GM18868 (cell line): ENCODE data around the gene SMPDL3A.

ENCODE experiments used
- ATAC-seq: cut with Tn5 transposase; IDR thresholded peaks from one replicate; pipeline ENCODE4 v1.9.1; 2021; ENCODE audit warnings: mild to moderate bottlenecking, moderate library complexity; ENCODE audit not compliant: unreplicated experiment

SMPDL3A gene

DNA sequence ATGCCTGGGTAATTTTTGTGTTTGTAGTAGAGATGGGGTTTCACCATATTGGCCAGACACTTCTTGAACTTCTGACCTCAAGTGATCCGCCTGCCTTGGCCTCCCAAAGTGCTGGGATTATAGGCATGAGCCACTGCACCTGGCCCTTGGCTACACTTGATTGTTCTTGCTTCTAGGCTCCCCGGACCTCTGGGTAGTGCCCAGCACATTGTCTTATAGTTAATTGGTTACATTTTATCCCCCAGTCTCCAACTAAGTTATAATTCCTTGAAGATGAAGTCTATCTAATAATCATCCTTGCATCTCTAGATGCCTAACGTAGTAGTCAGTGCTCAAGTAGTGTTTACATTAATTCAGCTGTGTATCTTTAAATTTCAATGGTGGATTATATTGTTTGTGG, 11.8 kb downstream of the SMPDL3A start:
- no peak for ATAC-seq

DNA sequence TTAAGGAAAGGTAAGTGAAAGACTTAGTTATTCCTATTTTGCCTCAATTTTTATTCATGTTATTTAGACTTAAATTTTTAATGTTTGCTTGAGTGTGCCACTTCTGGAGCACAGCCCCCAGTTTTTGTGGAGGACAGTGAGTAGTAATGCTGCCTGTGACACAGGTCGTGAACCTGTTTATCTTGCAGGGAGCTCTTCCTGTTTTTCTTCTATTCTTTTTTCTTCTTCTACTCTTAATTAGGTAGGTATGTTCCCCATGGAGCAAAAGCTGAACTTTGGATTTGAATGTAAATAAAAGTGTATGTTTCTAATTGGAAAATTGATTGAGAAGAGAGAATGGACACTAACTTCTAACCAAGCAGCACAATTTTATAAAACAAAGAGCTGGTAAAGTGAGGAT, 12.3 kb downstream of the SMPDL3A start:
- ATAC-seq = no peak

DNA sequence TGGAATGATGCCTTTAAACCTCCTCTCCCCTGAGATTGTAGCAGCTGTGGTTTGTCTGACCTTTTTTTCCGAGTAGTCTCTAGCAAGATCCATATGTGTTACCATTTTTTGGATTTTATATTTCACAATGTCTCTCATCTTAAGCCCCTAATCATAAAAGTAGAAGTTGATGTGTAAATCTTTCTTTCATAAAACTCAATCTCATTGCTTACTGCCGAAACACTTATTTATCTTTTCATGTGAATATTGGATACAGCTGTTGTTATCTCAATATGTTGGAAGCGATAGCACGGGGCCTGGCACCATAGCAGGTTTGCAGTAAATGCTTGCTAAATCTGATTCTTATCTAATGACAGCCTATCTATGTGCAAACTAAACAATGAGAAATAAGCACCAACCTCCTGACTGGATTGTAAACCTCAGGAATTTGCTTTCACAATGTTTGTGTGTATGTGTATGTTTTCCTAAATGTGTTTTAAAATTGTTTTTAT, 14.2 kb downstream of the SMPDL3A start:
- ATAC-seq = no peak

DNA sequence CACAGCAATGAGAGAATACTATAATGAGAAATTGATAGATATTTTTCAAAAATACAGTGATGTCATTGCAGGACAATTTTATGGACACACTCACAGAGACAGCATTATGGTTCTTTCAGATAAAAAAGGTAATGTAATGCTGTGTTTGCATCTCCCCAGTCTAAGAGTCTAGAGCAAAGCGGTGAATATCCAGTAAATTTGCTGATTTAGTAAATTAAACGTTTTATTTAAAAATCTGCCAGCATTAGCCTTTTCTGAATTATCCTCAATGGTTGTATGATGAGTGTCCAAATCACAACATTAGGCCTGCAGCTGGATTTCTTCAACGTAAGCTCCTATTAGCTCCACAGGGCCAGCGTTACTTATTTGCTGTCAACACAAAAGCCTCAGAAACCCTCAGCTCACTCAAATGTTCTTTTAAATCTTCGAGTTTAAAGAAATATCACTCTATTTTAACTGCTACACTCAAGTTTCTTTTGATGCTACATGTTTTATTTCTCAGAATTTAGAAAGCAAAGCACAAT, 16.0 kb downstream of the SMPDL3A start:
- ATAC-seq = no peak

DNA sequence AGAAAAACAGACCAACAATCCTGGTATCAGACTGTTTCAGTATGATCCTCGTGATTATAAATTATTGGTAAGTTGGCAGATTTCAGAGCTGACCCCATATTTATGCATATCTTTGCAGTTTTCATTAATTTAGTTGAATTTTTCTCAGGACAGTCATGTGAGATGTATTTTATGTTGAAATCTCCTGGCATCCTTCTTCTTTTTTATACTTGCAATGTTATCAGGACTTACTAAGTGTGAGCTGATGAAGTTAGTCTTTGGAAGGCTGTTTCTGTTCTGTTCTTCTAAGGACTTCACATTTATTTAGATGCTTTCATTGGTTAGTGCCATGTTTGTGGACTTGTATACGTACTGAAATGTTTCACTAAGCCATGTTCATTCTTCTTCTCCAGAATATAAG, 17.2 kb downstream of the SMPDL3A start:
- ATAC-seq = no peak

DNA sequence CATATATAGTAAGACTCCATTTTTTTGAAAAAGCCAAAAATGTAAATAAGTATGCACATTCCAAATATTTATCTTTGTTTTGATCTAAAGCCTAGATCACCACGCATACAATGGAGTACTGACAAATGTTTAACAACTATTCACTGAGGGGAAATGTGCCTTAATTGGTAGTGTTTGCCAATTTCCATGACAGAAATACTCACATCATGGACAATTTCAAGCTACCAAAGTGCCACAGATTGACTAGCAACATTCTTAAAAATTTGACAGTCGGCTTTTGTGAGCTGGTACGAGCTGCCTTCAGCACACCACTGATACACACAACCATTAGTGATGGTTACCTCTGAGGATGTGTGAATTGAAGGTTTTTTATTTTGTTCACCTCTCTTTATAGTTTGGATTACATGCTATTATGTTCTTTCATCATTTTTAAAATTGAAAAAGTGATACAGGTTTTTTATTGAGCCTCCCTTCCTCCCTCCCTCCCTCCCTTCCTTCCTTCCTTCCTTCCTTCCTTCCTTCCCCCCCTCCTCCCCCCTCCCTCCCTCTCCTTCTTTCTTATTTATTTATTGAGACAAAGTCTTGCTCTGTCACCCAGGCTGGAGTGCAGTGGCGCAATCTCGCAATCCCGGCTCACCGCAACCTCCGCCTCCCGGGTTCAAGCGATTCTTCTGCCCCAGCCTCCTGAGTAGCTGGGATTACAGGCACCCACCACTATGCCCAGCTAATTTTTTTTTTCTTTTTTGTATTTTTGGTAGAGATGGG, 19.2 kb downstream of the SMPDL3A start:
- no peak for ATAC-seq

DNA sequence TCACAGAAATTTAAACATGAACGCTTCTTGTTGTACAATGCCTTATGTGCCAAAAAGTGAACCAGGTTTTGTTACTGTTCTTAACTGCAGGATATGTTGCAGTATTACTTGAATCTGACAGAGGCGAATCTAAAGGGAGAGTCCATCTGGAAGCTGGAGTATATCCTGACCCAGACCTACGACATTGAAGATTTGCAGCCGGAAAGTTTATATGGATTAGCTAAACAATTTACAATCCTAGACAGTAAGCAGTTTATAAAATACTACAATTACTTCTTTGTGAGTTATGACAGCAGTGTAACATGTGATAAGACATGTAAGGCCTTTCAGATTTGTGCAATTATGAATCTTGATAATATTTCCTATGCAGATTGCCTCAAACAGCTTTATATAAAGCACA, 19.9 kb downstream of the SMPDL3A start:
- no peak for ATAC-seq

DNA sequence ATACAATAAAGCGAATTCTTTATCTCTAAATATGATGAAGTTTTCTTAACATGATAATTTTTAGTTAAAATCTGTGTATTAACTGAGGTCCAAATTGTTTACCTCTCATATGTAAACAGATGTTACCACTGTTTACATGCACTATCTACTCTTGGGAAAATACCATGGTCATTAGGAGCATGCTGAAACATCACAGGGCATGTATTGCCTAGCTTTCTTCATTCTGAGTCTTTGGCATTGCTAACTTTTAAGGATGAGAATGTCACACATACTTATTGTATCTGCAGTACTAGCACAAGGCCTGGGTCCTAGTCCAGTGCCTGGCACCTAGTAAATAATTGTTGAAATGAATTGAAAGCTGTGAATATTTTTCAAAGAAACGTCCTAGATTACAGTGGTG, 20.6 kb downstream of the SMPDL3A start:
- no peak for ATAC-seq

DNA sequence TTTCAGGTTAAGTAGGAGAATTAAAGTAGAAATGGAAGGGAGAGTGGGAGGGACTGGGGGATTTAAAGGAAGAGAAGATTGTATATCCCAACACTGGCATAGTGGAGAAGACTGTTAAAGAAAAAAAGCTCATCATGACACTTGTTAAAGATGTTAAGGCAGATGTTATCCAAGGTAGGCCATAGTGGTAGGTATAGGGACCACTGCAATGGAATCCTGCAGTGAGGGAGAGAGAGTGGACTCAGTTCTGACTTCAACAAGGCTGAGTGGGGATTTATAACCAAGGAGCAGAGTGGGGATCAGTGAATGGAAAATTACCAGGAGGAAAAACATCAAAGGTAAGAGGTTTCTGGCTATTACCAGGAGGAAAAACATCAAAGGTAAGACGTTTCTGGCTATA, 21.1 kb downstream of the SMPDL3A start:
- ATAC-seq = no peak

DNA sequence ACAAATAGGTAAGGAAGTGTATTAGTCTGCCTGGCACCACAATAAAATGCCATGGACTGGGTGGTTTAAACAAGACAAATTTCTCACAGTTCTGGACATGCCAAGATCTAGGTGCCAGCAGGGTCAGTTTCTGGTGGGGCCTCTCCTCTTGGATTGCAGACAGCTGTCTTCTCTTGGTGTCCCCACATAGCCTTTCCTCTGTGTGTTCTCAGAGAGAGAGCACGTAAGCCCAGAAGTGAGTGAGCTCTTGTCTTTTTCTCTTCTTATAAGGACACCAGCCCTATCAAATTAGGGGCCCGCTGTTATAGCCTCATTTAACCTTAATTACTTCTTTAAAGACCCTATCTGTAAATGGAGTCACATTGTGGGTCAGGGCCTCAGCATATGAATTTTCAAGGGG, 28.3 kb downstream of the SMPDL3A start:
- no peak for ATAC-seq

DNA sequence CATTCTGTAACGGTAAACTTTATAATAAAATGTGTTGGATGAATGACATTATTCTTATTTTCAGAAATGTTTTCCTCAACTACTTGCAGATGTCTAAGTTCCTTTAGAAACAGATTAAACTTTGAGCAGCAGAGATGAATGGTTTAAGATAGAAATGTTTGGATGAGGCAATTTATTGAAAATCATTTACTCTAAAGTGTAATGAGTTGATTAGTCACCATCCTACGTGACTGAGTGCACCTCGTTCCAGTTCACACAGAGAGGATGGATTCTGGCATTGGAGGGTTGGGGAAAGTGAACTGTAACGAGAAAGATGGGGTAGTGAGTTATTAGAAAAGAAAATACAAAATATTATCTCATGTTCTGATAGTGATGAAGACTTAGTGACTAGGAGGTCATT, 28.7 kb downstream of the SMPDL3A start:
- no peak for ATAC-seq

DNA sequence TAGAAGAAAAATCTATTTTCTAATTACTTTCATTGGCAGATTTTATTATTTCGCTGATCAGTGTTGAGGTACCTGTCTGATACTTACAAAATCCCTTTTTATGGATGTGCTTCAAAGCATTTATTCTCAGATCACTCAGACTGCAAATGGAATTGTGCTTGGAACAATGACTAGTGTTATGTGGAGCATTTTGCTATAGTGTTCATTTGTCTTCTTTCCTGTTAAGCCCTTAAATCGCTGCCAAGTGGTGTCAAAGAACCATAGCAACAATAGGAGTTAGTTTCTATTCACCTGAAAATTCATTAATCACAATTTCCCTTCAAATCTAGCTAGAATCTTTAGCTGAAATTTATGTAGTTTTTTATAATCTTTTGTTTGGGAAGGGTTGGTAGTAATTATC, 29.8 kb downstream of the SMPDL3A start:
- no peak for ATAC-seq

DNA sequence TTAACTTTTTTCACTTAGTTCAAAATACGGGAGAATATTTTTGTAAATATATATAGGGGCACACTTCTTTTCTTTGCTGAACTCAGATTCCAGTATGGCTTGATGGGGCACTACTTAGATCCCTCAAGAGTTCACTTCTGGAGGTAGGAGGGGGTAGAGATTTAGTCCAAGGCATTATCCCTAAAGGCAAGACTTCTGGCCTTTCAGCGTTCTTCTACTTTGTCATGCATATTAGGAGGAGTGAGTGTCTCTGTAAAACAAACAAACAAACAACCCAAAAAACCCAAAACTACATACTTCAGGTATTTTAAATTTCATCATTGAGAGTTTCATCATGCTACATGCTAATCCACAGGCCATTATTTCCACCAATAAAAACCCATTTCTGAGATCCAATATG, 32.0 kb downstream of the SMPDL3A start:
- ATAC-seq = no peak

DNA sequence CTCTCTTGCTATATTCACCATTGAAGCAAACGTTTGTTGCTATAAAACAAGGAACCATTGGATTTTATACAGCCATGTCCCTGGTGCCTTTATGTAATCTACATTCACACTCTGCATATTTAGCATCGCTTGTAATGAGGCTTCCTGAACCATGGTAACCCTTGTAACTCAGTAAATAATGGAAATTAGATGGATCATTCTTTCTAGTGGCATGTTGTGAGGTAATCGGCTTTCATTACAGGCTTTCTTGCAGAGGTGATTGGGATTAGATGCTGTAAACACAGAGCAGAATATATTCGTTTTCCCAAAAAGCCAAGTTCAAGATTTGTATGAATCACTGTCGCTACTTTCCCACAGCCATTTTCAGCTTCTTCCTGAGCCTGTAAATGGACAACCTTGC, 36.1 kb downstream of the SMPDL3A start:
- ATAC-seq = no peak

DNA sequence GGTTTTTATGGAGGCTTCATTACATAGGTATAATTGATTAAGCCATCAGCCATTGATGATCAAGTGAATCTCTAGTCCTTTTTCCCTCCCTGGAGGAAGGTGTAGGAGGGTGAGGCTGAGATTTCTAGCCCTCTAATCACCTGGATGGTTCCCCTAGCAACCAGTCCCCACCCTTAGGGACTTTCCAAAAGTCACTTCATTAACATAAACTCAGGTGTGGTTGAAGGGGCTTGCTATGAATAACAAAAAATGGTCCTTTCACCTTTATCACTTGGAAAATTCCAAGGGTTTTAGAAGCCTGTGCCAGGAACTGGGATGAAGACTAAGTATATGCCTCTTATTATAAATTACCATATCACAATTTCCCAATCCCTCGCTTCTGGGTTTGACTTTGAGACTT, 40.4 kb downstream of the SMPDL3A start:
- no peak for ATAC-seq

DNA sequence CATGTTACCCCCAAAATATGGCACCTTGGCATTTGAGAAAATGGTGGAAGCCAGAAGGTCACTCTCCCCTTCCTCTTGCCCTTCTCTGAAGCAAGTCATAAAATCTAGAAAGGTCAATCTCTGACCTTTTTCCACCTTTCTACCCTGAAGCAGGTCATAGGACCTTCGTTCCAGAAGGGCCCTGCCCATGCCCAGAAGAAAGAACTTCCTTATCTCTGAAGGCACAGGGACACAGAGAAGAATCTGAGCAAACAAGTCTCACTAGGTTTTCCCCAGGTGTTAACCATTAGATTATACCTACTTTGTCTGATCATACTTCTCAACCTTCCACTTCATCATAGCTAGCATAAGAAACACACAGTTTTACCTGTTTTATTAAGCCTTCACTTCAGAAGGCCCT, 42.5 kb downstream of the SMPDL3A start:
- no peak for ATAC-seq

DNA sequence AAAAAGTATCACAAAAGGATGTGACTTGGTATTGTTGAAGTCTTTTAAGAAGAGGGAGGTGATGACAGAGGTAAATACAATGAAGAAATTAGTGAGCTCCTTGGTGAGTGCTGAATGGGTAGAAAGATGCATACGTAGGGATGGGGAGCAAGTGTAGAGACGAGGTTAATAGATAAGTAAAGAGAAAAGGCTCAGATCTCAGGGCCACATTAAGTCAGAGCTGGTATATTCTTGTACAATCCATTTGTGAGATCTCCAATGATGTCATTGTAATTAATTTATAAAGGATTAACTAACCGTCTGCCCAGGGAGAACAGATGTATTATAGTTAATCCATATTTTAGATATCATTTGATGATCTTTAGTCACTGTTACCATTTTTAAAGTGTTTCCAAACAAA, 43.4 kb downstream of the SMPDL3A start:
- no peak for ATAC-seq

DNA sequence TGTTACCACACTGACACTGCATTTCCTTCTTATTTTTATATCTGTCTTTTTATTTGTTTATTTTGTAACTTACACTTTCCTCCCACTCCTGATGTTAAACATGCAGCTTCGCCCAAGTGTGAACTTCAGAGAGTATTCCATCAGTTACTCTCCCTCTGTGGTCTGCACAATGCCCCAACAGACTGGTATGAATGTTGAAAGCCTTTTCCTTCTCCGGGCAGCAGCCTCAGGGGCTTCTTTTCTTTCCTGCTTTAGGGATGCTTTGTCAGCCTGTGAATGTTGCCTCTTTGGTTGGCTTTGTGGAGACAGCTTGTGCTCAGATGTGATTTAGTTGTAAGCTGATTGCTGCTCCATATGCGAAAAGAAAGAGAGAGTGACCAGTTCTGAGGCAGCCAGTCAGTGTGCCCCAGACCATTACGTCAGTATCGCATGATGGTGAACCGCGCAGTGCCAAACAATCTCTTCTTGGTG, 44.0 kb downstream of the SMPDL3A start:
- no peak for ATAC-seq

DNA sequence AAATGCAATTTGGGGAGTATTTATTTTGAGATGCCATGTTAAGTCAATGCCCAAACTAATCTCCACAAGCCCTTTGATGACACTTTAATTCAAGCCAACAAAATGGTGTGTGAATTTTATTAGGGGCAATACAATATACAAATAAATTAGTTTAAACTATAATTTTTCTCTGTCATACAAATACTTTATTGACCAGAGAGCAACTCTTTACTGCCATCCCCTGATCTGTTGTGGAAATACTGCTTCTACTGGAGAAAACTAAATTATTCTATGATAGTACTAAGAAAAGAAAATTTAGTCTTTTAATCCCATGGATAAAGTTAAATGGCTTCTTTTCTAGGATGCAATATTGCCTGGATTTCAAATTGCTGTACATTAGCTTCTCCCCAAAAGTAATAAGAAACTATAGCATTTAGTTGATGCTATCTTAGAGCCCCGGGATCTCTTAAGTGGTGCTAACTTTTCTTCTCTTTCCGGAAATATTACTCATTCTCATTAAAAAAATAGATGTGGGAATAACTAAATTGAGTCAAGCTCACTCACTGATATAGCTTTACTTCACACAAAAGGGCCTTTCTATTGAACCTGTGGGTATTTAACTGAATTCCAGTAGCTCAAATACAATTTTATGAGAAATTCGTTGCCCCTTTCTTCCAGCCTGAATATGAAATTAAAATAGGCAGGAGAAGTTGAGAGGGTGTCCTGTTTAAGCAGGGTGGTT, 49.2 kb downstream of the SMPDL3A start:
- ATAC-seq = no peak

DNA sequence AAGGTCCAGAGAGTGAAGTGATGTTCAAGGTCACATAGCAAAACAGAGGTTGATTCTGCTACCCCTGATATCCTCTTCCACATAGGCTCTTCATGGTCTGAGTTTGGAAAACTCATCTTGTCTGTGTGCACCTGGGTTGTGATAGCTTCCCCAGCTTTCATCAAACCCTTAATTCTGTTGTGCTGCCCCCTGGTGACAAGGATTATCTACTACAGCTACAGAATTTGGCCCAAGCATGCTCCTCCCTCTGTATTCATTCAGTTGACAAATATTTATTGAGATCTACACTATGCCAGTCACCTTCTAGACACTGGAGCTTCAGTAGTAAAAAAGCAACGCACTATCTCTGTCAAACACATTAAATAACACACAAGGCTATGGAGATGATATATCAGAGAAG, 50.4 kb downstream of the SMPDL3A start:
- peak; percentile 98 for ATAC-seq

DNA sequence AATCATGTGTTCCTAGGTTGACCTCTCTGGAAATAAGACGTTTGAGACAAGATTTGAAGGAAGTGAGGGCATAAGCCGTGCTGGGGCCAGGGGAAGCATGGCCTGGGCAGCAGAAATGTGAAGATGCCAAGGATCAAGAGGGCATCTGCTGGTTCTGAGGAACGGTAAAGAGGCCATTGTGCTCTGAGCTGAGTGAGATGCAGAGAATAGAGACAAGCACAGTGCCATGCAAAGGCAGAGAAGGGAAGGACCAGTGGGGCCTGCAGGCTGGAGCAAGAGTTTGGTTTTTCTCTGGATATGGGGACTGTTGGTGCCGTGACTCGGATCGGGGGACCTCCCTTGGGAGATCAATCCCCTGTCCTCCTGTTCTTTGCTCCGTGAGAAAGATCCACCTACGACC, 50.8 kb downstream of the SMPDL3A start:
- ATAC-seq = peak; percentile 33

DNA sequence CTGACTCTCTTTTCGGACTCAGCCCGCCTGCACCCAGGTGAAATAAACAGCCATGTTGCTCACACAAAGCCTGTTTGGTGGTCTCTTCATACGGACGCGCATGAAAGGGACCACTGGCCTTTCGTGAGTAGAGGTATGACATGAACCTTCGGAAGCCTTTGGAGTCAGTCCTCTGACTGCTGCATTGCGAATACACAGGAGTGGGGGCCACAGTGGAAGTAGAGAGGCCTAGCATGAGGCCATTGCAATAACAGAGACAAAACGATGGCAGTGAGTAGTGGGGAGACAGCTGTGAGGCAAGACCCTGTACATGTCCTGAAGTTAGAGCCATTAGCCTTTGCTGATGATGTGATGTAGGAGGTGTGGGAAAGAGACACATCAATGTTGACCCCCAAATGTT, 56.4 kb downstream of the SMPDL3A start:
- no peak for ATAC-seq
